ENCODE measurements around the gene DUSP28. TPM values are rescaled to one million over a fixed set of nuclear protein-coding genes. Genes with fewer than 3 reads are reported as not detected.

The DUSP28 gene
- total and polyA plus RNA-seq, 2 donors (not counting 1 experiment from before 2014, with no cell fraction given): 19.0 to 19.1 TPM

GRCh38 chr2:240518981-240519380, 41.2 kb upstream of the DUSP28 start:
- TF ChIP-seq CTCF (IDR thresholded peaks at IDR 0.05): no peak
- TF ChIP-seq EZH2 (IDR thresholded peaks at IDR 0.05; ENCODE audit: borderline replicate concordance, insufficient read depth, low read depth, low read length, poor library complexity, severe bottlenecking): no peak
- DNase-seq (no peak), ATAC-seq (ENCODE audit: low read depth) (no peak)
- Histone ChIP-seq H2AFZ (ENCODE audit: insufficient read depth, low read depth, low read length, poor library complexity, severe bottlenecking) (no peak overlapping the region), H3K4me1 (ENCODE audit: control insufficient read depth in 2 of 2, insufficient read depth in 2 of 2, low read length in 2 of 2) (peaks cover 6 to 7% of the 10 kb centered on the region in 2 donors), H3K79me2 (ENCODE audit: control insufficient read depth, insufficient read depth, low read length) (no peaks in the 10 kb centered on the region), H3K36me3 (replicated peaks in 1 of 2; ENCODE audit: control extremely low read depth in 1 of 2, control insufficient read depth in 1 of 2, extremely low read depth in 1 of 2, insufficient read depth in 2 of 2, low read length in 1 of 2) (peaks cover 0 to 16% of the 10 kb centered on the region in 2 experiments), H3K4me2 (replicated peaks; ENCODE audit: low read depth, low read length, poor library complexity, severe bottlenecking) (no peak overlapping the region), H3K9ac (ENCODE audit: low read length) (no peak overlapping the region), H4K20me1 (ENCODE audit: control insufficient read depth, insufficient read depth, low read length, poor library complexity, severe bottlenecking) (no peaks in the 10 kb centered on the region), H3K9me3 (ENCODE audit: control extremely low read depth in 1 of 3, control insufficient read depth in 2 of 3, insufficient read depth in 1 of 3, low read length in 2 of 3) (peaks cover 0 to 32% (median 0%) of the 10 kb centered on the region in 3 donors), H3K4me3 (ENCODE audit: control extremely low read depth in 1 of 5, extremely low read depth in 1 of 5, insufficient read depth in 1 of 5, low read depth in 2 of 5, low read length in 4 of 5) (no peak overlapping the region), H3K27me3 (replicated peaks in 1 of 4; ENCODE audit: control extremely low read depth in 1 of 4, control insufficient read depth in 3 of 4, insufficient read depth in 4 of 4, low read length in 3 of 4) (no peaks in the 10 kb centered on the region), H3K27ac (ENCODE audit: low read length in 2 of 2) (no peak overlapping the region)
- ChIA-PET CTCF (no interaction called here), POLR2A (no interaction called here)
- H3K27ac Mint-ChIP-seq: no peak overlapping the region
- WGBS (ENCODE audit: insufficient coverage): 100% methylated on average over 5 of the region's 5 CpGs
- H3K4me1 Mint-ChIP-seq: peaks cover 6% of the 10 kb centered on the region
- intact Hi-C loops (cut with micrococcal nuclease): no loop called here
- no peak overlapping the region for H3K4me3 Mint-ChIP-seq
- no peaks in the 10 kb centered on the region for H3K27me3 Mint-ChIP-seq
- no peaks in the 10 kb centered on the region for H3K9me3 Mint-ChIP-seq (ENCODE audit: insufficient read depth)

GRCh38 chr2:240519396-240520129, 40.6 kb upstream of the DUSP28 start:
- no peaks in the 10 kb centered on the region for H3K9me3 Mint-ChIP-seq (ENCODE audit: insufficient read depth)
- intact Hi-C loops (cut with micrococcal nuclease): no loop called here
- Histone ChIP-seq H4K20me1 (ENCODE audit: control insufficient read depth, insufficient read depth, low read length, poor library complexity, severe bottlenecking) (no peaks in the 10 kb centered on the region), H2AFZ (ENCODE audit: insufficient read depth, low read depth, low read length, poor library complexity, severe bottlenecking) (no peak overlapping the region), H3K4me1 (ENCODE audit: control insufficient read depth in 2 of 2, insufficient read depth in 2 of 2, low read length in 2 of 2) (peaks cover under 1 to 1% of the 10 kb centered on the region in 2 donors), H3K9me3 (ENCODE audit: control extremely low read depth in 1 of 3, control insufficient read depth in 2 of 3, insufficient read depth in 1 of 3, low read length in 2 of 3) (peaks cover 0 to 37% (median 3%) of the 10 kb centered on the region in 3 donors), H3K9ac (ENCODE audit: low read length) (no peak overlapping the region), H3K27me3 (replicated peaks in 1 of 4; ENCODE audit: control extremely low read depth in 1 of 4, control insufficient read depth in 3 of 4, insufficient read depth in 4 of 4, low read length in 3 of 4) (no peaks in the 10 kb centered on the region), H3K4me3 (ENCODE audit: control extremely low read depth in 1 of 5, extremely low read depth in 1 of 5, insufficient read depth in 1 of 5, low read depth in 2 of 5, low read length in 4 of 5) (no peak overlapping the region), H3K79me2 (ENCODE audit: control insufficient read depth, insufficient read depth, low read length) (no peaks in the 10 kb centered on the region), H3K27ac (ENCODE audit: low read length in 2 of 2) (no peak overlapping the region), H3K4me2 (replicated peaks; ENCODE audit: low read depth, low read length, poor library complexity, severe bottlenecking) (no peak overlapping the region), H3K36me3 (replicated peaks in 1 of 2; ENCODE audit: control extremely low read depth in 1 of 2, control insufficient read depth in 1 of 2, extremely low read depth in 1 of 2, insufficient read depth in 2 of 2, low read length in 1 of 2) (peaks cover 0 to 21% of the 10 kb centered on the region in 2 experiments)
- no peaks in the 10 kb centered on the region for H3K27me3 Mint-ChIP-seq
- ATAC-seq (ENCODE audit: low read depth): no peak
- DNase-seq: no peak
- no peak overlapping the region for H3K4me3 Mint-ChIP-seq
- CTCF ChIA-PET: no interaction called here
- H3K27ac Mint-ChIP-seq: no peak overlapping the region
- TF ChIP-seq EZH2 (IDR thresholded peaks at IDR 0.05; ENCODE audit: borderline replicate concordance, insufficient read depth, low read depth, low read length, poor library complexity, severe bottlenecking) (no peak), CTCF (IDR thresholded peaks at IDR 0.05) (no peak)
- H3K4me1 Mint-ChIP-seq: peaks cover 2% of the 10 kb centered on the region
- 80% methylated on average over 20 of the region's 25 CpGs for WGBS (ENCODE audit: insufficient coverage)
- POLR2A ChIA-PET: no interaction called here

All from B cell (primary cell).